ENCODE data around the gene DLD.
"Not testable (repeated sequence)": the region's sequence is repeated elsewhere in the genome, so short reads cannot be mapped to it uniquely, and the experiment has no call there.

Gene DLD

GRCh38 chr7:107936312-107936711 lies 45.3 kb downstream of the DLD start:
- in situ Hi-C loops (cut with MboI; ENCODE audit: low pct_unique_long_range_greater_than_20kb, low sequenced_read_pairs) = no loop called here
- no peak for DNase-seq

GRCh38 chr7:107937531-107937930 lies 46.5 kb downstream of the DLD start:
- DNase-seq = no peak
- in situ Hi-C loops (cut with MboI; ENCODE audit: low pct_unique_long_range_greater_than_20kb, low sequenced_read_pairs) = no loop called here

GRCh38 chr7:107938456-107939250 lies 47.7 kb downstream of the DLD start:
- in situ Hi-C loops (cut with MboI; ENCODE audit: low pct_unique_long_range_greater_than_20kb, low sequenced_read_pairs) = no loop called here
- no peak for DNase-seq

GRCh38 chr7:107939573-107940489 lies 48.8 kb downstream of the DLD start:
- in situ Hi-C loops (cut with MboI; ENCODE audit: low pct_unique_long_range_greater_than_20kb, low sequenced_read_pairs) = no loop called here
- DNase-seq = no peak

GRCh38 chr7:107940951-107941350 lies 50.0 kb downstream of the DLD start:
- in situ Hi-C loops (cut with MboI; ENCODE audit: low pct_unique_long_range_greater_than_20kb, low sequenced_read_pairs) = no loop called here
- DNase-seq = no peak

- DNase-seq = no peak
- in situ Hi-C loops (cut with MboI; ENCODE audit: low pct_unique_long_range_greater_than_20kb, low sequenced_read_pairs) = no loop called here
Observed at GRCh38 chr7:107943018-107943417, 52.0 kb downstream of the DLD start.

- DNase-seq = no peak
- in situ Hi-C loops (cut with MboI; ENCODE audit: low pct_unique_long_range_greater_than_20kb, low sequenced_read_pairs) = no loop called here
Observed at GRCh38 chr7:107944411-107945169, 53.6 kb downstream of the DLD start.

- in situ Hi-C loops (cut with MboI; ENCODE audit: low pct_unique_long_range_greater_than_20kb, low sequenced_read_pairs) = no loop called here
- no peak for DNase-seq
Observed at GRCh38 chr7:107945332-107945731, 54.3 kb downstream of the DLD start.

GRCh38 chr7:107946451-107946850 lies 55.5 kb downstream of the DLD start:
- in situ Hi-C loops (cut with MboI; ENCODE audit: low pct_unique_long_range_greater_than_20kb, low sequenced_read_pairs) = no loop called here
- DNase-seq = no peak

- in situ Hi-C loops (cut with MboI; ENCODE audit: low pct_unique_long_range_greater_than_20kb, low sequenced_read_pairs) = no loop called here
- no peak for DNase-seq
Observed at GRCh38 chr7:107946881-107947280, 55.9 kb downstream of the DLD start.

- in situ Hi-C loops (cut with MboI; ENCODE audit: low pct_unique_long_range_greater_than_20kb, low sequenced_read_pairs) = no loop called here
- no peak for DNase-seq
Observed at GRCh38 chr7:107948645-107949442, 57.9 kb downstream of the DLD start.

- no peak for DNase-seq
- in situ Hi-C loops (cut with MboI; ENCODE audit: low pct_unique_long_range_greater_than_20kb, low sequenced_read_pairs) = no loop called here
Observed at GRCh38 chr7:107949443-107949935, 58.5 kb downstream of the DLD start.

- DNase-seq = no peak
- in situ Hi-C loops (cut with MboI; ENCODE audit: low pct_unique_long_range_greater_than_20kb, low sequenced_read_pairs) = no loop called here
Observed at GRCh38 chr7:107951172-107951787, 60.3 kb downstream of the DLD start.

- no peak for DNase-seq
- in situ Hi-C loops (cut with MboI; ENCODE audit: low pct_unique_long_range_greater_than_20kb, low sequenced_read_pairs) = no loop called here
Observed at GRCh38 chr7:107951896-107952295, 60.9 kb downstream of the DLD start.

GRCh38 chr7:107953265-107953923 lies 62.4 kb downstream of the DLD start:
- in situ Hi-C loops (cut with MboI; ENCODE audit: low pct_unique_long_range_greater_than_20kb, low sequenced_read_pairs) = no loop called here
- DNase-seq = no peak

GRCh38 chr7:107953924-107954303 lies 62.9 kb downstream of the DLD start:
- no peak for DNase-seq

GRCh38 chr7:107955394-107955793 lies 64.4 kb downstream of the DLD start:
- DNase-seq = no peak
- in situ Hi-C loops (cut with MboI; ENCODE audit: low pct_unique_long_range_greater_than_20kb, low sequenced_read_pairs) = no loop called here

More at GRCh38 chr7:107953924-107954303, 62.9 kb downstream of the DLD start:
- in situ Hi-C loops (cut with MboI; ENCODE audit: low pct_unique_long_range_greater_than_20kb, low sequenced_read_pairs) = no loop called here

- in situ Hi-C loops (cut with MboI; ENCODE audit: low pct_unique_long_range_greater_than_20kb, low sequenced_read_pairs); DNase-seq: not testable (repeated sequence)
Observed at GRCh38 chr7:107956950-107957349, 66.0 kb downstream of the DLD start.

Measured in KBM-7 (cell line).